Stimulated activated CD4-positive, alpha-beta T cell treated with anti-CD3 and anti-CD28 coated beads, Interleukin-4, amount 100 ng/mL, for 4 hours (primary cell): ENCODE results near the gene LYVE1.

Experiments used
- DNase-seq, 2 experiments: peaks; one replicate each; pipeline ENCODE4 v3.0.0-alpha.2; 2020

Gene LYVE1

DNA sequence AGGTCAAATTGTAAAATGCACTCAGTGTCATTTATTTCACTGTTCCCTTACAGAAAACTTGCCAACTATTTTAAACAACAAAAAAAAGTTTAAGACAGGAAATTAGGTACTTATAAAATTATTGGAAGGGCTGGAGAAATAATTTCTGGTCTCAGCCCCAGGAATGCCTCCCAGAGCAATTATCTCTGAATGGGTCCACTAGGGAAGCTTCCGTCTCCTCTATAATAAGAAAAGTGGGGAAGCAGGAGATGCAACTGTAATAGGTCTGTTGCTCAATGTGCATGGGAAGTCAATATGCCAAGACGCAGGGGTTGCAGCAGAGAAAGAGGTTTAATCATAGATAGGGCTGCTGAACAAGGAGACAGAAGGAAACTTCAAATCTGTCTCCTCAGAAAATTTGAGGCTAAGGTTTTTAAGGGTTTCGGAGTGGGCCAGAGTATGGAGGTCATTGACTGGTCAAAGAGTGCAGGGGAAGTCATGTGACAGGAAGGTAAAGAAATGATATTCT, 16.6 kb downstream of the LYVE1 start:
- no peak for DNase-seq

GRCh38 chr11:10551290-10551592, 17.2 kb downstream of the LYVE1 start:
- no peak for DNase-seq

GRCh38 chr11:10550503-10551289, 17.8 kb downstream of the LYVE1 start:
- no peak for DNase-seq

GRCh38 chr11:10544491-10545465, 23.7 kb downstream of the LYVE1 start:
- DNase-seq, result no peak

- DNase-seq, result no peak
Observed at GRCh38 chr11:10543782-10544181, 24.7 kb downstream of the LYVE1 start.

DNA sequence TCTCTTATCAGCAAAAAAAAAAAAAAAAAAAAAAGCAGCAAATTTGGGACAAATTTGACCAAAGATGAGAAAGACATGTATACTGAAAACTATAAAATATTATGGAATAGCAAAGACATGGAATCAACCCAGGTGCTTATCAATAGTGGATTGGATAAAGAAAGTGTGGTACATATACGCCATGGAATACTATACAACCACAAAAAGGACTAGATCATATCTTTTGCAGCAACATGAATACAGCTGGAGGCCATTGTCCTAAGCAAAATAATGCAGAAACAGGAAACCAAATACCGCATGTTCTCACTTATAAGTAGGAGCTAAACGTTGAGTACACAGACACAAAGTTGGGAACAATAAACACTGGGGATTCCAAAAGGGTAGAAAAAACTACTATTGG, 25.7 kb downstream of the LYVE1 start:
- no peak for DNase-seq

DNA sequence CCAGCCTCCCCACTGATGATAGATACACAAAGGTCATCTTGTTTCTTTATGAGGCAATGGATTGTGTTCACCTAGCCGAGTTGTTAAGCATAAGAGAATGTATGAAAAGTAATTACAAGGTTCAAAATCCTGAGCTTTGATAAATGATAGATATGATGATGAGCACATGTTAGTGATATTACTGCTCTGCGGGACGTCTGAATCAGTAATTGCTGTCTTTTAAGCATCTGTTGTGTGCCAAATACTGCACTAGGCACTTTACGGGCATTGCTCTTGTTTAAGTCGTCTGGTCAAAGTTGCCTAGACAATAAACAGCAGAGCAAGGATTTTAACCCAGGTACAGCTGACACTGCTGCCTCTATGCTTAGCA, 26.9 kb downstream of the LYVE1 start:
- no peak for DNase-seq

DNA sequence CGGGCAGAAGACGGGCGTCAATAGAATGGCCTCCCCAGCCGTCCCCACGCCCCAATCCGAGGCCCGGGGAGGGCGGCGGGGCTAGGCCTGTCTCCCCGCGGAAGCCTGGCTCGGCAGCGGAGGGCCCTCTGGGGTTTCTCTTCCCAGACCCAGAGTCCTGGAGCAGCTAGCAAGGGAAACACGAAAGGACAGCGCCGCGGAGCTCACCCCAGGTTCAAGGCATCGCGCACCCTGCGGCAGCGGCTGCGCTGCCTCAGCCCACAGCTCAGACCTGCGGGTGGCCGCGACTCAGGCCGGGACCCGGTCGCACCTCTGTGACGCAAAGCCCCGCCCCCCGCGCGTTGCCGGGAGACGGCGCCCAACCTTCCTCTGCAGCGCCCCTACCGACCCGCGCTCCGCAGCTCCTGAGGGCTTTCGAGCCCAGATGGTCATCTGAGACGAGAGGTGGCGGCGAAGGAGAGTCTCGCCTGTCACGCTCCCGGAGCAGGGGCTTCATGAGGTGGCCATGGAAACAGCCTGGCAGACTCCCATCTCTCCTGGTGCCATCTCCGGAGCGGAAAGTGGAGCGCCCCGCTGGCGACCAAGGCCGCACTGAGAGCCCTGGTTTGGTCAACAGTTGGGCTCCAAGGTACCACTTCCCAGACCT, 27.4 kb downstream of the LYVE1 start, which contains the start of gene RNF141:
TSS of gene RNF141 (minus strand) at position 273 of the 646 bp plus-strand sequence. CDS start 7,029 bp downstream, outside the sequence.
- DNase-seq, result peak; percentile 90 to 98

DNA sequence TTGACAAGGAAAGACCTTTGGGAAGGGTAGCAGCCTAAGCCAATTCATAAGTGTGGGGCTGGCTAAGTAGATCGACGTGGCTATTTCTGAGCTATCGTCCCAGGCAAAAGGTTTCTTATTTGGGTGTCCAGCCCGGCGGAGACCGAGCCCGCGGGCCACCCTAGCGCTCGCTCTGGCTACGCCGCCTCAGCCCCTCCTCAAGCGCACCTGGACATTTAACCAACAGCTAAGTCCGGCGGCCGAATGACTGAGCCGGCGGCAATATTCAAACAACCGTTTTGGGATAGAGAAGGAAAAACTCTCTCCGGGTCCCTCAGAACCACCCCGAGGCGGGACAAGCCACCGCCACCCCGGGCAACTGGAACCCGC, 27.9 kb downstream of the LYVE1 start:
- no peak for DNase-seq

- no peak for DNase-seq
Observed at GRCh38 chr11:10539339-10539738, 29.1 kb downstream of the LYVE1 start.

DNA sequence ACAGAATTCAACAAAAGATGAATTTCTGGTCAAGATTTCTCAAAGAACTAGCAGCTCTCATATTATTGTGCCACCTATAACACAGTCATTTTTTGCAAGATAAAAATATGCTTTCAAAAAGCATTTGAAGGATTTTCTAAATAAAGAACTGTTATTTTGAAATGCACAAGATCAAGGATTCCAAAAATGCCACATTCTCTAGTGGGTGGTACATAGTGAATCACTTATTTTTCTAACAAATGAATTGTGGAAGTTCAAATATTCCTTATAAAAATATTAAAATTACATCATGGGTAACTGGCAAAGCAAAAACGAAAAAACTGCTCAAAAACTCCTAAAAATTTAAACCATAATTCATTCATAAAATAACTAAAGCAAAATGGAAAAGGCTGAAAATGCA, 29.5 kb downstream of the LYVE1 start:
- no peak for DNase-seq

DNA sequence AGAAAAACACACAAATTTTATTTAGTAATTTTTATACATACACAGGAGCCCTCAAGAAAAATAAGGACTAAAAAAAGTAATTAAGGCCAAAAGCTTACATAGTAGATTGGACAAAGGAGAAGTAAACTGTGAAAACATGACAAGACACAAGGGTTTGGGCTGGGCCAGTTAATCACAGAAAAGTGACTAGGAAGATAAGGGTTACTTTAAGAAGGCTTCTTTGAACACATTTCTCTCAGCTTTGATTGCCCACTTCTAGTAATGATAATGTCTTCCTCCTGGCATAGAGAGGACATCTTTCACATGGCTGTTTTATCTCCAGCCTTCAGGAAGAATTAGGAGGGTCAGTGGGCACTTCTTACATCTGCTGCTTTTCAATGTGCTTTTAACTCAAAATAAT, 30.9 kb downstream of the LYVE1 start:
- no peak for DNase-seq

DNA sequence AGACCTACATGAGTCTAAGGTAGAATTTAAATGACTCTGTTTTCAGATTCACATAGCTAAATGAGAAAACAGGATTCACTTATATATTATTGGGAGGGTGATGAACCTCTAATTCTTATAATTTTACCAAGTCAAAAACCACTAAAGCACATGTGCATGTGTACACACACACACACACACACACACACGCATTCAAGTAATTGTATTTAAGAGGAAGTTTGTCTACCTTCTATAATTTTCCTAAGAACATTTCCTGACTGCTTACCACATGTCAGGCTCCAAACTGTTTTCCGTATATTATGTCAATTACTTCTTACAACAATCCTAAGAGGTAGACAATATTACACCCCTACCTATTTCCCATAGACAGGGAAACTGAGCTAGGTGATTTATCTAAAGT, 34.1 kb downstream of the LYVE1 start:
- no peak for DNase-seq

GRCh38 chr11:10533323-10533722, 35.1 kb downstream of the LYVE1 start:
- DNase-seq, result no peak

DNA sequence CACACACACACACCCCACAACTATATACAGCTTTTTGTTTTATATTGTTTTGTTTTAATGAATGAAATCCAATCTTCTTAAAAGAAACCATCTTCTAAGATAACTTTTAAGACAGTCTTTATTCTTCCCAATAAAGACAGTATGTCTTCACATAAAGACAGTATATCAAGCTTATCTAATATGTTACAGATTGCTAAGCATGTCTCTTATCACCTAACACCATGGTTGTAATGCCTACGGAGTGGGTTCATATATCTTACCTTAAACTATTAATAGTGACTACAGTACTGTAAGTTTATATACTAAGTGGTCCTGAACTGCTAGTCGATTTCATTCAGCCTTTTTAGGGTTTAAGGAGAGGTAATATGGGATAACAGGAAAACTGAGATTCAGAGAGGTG, 35.9 kb downstream of the LYVE1 start:
- DNase-seq, result no peak

DNA sequence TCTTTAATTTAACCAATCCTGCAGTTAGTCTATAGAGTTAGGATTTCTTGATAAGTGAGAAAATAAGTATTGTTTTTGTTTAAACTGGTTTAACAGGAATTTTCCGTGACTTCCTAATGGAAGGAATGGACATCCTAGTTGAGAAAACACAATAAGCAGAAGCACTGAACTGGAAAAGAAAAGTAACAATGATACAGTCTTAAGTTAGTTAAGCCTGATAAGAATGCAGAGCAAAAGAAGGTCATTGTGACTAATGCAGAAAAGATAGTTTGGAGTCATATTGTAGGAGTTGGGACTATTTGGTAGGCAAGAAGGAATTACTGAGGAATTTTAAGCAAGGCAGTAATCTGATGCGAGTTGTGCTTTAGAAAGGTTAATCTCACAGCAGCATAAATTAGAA, 39.2 kb downstream of the LYVE1 start:
- no peak for DNase-seq

GRCh38 chr11:10528121-10528520, 40.3 kb downstream of the LYVE1 start:
- DNase-seq, result no peak

GRCh38 chr11:10526974-10527918, 41.2 kb downstream of the LYVE1 start:
- no peak for DNase-seq

DNA sequence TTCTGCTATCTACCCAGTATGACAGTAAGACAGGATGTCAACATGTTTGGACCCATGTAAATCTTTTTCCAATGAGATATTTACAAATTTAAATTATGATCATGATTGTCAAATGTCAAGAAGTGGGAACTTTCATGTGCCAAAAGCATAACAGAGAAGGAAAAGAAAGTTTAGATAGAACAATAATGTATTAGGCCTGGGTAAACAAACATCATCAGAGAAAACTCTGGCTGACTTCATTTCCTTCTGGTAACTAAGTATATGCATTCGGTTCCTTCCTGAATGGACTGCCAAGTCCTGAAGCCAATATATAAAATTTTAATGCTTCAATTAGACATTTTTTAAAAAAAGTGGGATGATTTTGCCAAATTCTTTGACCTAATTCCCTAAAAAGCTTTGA, 44.0 kb downstream of the LYVE1 start:
- DNase-seq, result no peak

- no peak for DNase-seq
Observed at GRCh38 chr11:10522921-10523320, 45.5 kb downstream of the LYVE1 start.

DNA sequence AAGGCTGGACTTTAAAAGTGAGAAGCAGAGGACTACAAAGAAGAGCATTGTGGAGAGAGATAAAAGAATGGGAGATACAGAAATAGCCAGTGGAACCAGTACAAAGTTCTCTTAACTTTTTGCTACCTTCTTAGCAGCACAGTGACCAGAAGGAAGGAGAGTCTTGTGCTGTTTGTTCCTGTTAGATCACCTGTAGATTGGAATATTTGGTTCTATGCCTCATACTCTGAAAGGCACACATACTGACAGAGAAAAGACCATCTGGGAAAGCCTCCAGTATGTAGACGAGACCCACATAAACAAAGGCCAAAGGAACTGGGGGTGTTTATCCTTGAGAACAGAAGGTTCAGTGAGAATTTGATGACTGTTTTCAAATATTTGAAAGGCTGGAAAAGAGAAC, 46.2 kb downstream of the LYVE1 start:
- DNase-seq, result no peak

GRCh38 chr11:10520562-10520961, 47.9 kb downstream of the LYVE1 start:
- DNase-seq, result no peak
